ENCODE results near the gene DGKD.

Gene DGKD

DNA sequence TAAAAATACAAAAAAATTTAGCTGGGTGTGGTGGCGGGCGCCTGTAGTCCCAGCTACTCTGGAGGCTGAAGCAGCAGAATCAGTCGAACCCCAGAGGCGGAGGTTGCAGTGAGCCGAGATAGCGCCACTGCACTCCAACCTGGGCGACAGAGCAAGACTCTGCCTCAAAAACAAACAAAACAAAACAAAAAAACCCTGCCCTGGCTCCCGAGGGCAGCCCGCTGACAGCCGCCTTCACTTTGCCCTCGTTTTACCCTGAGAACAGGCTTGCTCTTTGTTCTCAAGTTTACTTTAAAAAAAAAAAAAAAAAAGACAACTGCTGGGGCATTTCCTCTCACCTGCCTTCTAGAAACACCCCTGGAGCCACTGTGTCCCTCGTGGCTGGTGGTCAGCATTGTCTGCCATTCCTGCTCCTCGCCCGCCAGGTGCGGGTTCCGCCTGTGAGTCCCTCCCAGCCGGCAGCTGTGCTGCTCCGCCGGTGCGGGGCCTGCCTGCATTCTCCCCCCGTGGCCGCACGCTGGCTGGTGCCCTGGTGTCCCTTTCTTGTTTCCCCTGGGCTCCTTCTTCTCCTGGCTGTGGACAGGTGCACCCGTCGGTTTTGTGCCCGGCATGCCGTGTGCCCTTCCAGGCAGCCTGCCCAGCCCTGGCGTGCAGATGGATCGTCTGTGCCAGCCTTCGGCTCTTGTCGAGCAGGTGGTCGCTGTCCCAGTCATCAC, 106.6 kb downstream of the DGKD start:
- DNase-seq (ENCODE audit: low read depth in 1 of 2, low spot score in 1 of 2), result no peak
- Histone ChIP-seq H3K27ac (replicated peaks) (no peak overlapping the region), H3K27me3 (ENCODE audit: insufficient read depth, poor library complexity, severe bottlenecking) (no peaks in the 10 kb centered on the region), H3K4me3 (replicated peaks; ENCODE audit: insufficient read depth, low read length) (no peak overlapping the region)
- TF ChIP-seq, protein P1, sequence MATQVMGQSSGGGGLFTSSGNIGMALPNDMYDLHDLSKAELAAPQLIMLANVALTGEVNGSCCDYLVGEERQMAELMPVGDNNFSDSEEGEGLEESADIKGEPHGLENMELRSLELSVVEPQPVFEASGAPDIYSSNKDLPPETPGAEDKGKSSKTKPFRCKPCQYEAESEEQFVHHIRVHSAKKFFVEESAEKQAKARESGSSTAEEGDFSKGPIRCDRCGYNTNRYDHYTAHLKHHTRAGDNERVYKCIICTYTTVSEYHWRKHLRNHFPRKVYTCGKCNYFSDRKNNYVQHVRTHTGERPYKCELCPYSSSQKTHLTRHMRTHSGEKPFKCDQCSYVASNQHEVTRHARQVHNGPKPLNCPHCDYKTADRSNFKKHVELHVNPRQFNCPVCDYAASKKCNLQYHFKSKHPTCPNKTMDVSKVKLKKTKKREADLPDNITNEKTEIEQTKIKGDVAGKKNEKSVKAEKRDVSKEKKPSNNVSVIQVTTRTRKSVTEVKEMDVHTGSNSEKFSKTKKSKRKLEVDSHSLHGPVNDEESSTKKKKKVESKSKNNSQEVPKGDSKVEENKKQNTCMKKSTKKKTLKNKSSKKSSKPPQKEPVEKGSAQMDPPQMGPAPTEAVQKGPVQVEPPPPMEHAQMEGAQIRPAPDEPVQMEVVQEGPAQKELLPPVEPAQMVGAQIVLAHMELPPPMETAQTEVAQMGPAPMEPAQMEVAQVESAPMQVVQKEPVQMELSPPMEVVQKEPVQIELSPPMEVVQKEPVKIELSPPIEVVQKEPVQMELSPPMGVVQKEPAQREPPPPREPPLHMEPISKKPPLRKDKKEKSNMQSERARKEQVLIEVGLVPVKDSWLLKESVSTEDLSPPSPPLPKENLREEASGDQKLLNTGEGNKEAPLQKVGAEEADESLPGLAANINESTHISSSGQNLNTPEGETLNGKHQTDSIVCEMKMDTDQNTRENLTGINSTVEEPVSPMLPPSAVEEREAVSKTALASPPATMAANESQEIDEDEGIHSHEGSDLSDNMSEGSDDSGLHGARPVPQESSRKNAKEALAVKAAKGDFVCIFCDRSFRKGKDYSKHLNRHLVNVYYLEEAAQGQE (IDR thresholded peaks at IDR 0.05; ENCODE audit: insufficient replicate concordance, low read depth), result no peak
- no peak for TF ChIP-seq SPI1 (IDR thresholded peaks at IDR 0.05; ENCODE audit: borderline replicate concordance, low read depth)
- TF ChIP-seq, protein P2, sequence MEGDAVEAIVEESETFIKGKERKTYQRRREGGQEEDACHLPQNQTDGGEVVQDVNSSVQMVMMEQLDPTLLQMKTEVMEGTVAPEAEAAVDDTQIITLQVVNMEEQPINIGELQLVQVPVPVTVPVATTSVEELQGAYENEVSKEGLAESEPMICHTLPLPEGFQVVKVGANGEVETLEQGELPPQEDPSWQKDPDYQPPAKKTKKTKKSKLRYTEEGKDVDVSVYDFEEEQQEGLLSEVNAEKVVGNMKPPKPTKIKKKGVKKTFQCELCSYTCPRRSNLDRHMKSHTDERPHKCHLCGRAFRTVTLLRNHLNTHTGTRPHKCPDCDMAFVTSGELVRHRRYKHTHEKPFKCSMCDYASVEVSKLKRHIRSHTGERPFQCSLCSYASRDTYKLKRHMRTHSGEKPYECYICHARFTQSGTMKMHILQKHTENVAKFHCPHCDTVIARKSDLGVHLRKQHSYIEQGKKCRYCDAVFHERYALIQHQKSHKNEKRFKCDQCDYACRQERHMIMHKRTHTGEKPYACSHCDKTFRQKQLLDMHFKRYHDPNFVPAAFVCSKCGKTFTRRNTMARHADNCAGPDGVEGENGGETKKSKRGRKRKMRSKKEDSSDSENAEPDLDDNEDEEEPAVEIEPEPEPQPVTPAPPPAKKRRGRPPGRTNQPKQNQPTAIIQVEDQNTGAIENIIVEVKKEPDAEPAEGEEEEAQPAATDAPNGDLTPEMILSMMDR (IDR thresholded peaks at IDR 0.05; ENCODE audit: insufficient read depth, low read length), result no peak
- no peak for TF ChIP-seq POLR2AphosphoS5 (IDR thresholded peaks at IDR 0.05; ENCODE audit: low read depth)
- no peak for TF ChIP-seq GABPA (IDR thresholded peaks at IDR 0.05; ENCODE audit: low read depth)

DNA sequence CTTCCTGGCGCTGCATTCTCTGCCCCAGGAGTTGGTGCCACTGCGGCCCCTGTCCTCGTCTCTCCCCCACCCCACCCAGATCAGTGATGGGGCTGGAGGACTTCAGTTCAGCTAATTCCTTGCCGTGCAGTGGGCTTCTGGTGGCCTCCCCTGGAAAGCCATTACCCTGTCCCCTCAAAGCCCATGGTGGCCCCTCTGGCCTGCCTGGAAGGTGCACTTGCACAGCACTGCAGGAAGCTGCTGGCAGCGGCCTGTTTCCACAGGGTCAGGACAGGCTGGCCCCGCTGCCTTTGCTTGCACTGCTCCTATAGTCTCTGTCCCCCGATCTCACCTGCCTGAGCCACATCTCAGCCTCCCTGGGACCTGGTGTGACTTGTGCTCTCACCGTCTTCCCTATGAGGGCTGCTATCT, 107.2 kb downstream of the DGKD start:
- H3K27ac ChIP-seq (replicated peaks), result no peak overlapping the region
- TF ChIP-seq, protein P1 (IDR thresholded peaks at IDR 0.05; ENCODE audit: insufficient replicate concordance, low read depth), result no peak
- TF ChIP-seq, protein P2 (IDR thresholded peaks at IDR 0.05; ENCODE audit: insufficient read depth, low read length), result no peak
- no peak for TF ChIP-seq SPI1 (IDR thresholded peaks at IDR 0.05; ENCODE audit: borderline replicate concordance, low read depth)
- no peak for TF ChIP-seq GABPA (IDR thresholded peaks at IDR 0.05; ENCODE audit: low read depth)
- no peak for TF ChIP-seq POLR2AphosphoS5 (IDR thresholded peaks at IDR 0.05; ENCODE audit: low read depth)
- H3K27me3 ChIP-seq (ENCODE audit: insufficient read depth, poor library complexity, severe bottlenecking), result no peaks in the 10 kb centered on the region
- H3K4me3 ChIP-seq (replicated peaks; ENCODE audit: insufficient read depth, low read length), result no peak overlapping the region
- DNase-seq (ENCODE audit: low read depth in 1 of 2, low spot score in 1 of 2), result no peak

DNA sequence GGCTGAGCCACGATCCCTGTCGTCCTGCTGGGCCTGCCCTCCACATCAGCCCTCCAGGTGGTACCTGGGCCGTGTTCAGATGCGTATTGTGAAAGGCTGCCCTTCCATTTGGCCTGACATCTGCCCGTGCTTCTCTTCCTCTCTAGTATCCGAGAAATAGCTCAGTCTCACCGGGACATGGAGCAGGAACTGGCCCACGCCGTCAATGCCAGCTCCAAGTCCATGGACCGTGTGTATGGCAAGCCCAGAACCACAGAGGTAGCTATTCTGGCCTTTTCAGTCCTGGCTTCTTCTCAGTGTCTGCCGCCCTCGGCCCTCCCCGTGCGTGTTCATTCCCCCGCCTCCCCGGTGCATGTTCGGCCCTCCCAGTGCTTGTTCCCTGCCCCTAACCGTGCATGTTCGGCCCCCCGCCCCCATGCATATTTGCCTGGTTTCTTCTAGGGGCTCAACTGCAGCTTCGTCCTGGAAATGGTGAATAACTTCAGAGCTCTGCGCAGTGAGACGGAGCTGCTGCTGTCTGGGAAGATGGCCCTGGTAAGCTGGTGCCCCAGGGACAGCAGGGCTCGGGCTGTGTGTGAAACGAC, 108.0 kb downstream of the DGKD start:
- no peaks in the 10 kb centered on the region for H3K27me3 ChIP-seq (ENCODE audit: insufficient read depth, poor library complexity, severe bottlenecking)
- no peak for TF ChIP-seq SPI1 (IDR thresholded peaks at IDR 0.05; ENCODE audit: borderline replicate concordance, low read depth)
- no peak overlapping the region for H3K27ac ChIP-seq (replicated peaks)
- H3K4me3 ChIP-seq (replicated peaks; ENCODE audit: insufficient read depth, low read length), result no peak overlapping the region
- no peak for DNase-seq (ENCODE audit: low read depth in 1 of 2, low spot score in 1 of 2)

DNA sequence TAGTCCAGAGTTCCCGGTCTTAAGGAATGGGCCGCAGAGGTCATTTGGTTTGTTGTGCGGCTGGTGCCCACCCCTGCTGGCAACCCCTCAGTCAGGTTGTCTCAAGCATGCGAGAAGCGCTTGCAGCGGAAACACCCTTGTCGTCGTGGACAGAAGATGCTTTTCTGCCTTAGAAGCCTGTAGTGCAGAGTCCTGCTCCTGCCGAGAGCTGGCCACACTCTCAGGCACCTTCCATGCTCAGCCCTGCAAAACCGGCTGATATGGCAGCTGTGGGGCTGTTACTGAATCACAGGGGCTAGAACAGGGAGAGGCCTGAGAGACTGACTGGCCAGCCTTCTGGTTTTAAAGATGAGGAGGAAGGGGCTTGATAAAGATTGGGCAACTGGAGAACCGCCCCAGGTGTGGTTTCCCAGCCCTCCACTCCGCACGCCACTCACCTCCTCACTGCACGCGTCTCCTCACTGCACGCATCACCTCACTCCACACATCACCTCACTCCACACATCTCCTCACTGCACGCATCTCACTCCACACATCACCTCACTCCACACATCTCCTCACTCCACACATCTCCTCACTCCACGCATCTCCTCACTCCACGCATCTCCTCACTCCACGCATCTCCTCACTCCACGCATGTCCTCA, 108.7 kb downstream of the DGKD start:
- Histone ChIP-seq H3K27ac (replicated peaks) (no peak overlapping the region), H3K4me3 (replicated peaks; ENCODE audit: insufficient read depth, low read length) (no peak overlapping the region), H3K27me3 (ENCODE audit: insufficient read depth, poor library complexity, severe bottlenecking) (no peaks in the 10 kb centered on the region)
- DNase-seq (ENCODE audit: low read depth in 1 of 2, low spot score in 1 of 2), result no peak
- TF ChIP-seq, protein P2 (IDR thresholded peaks at IDR 0.05; ENCODE audit: insufficient read depth, low read length), result no peak
- TF ChIP-seq SPI1 (IDR thresholded peaks at IDR 0.05; ENCODE audit: borderline replicate concordance, low read depth), result no peak
- TF ChIP-seq GABPA (IDR thresholded peaks at IDR 0.05; ENCODE audit: low read depth), result no peak
- TF ChIP-seq, protein P1 (IDR thresholded peaks at IDR 0.05; ENCODE audit: insufficient replicate concordance, low read depth), result no peak
- TF ChIP-seq POLR2AphosphoS5 (IDR thresholded peaks at IDR 0.05; ENCODE audit: low read depth), result no peak
